CD4-positive, CD25-positive, alpha-beta regulatory T cell (primary cell): ENCODE data around the gene LAMA1. TPM values are rescaled to one million over a fixed set of nuclear protein-coding genes. Genes with fewer than 3 reads are reported as not detected.
A peak's percentile ranks its signal among the peaks of the same experiment; 100 is the strongest.
"Not testable (repeated sequence)": the region's sequence is repeated elsewhere in the genome, so short reads cannot be mapped to it uniquely, and the experiment has no call there.

Experiments used
- ATAC-seq, 2 donors: fragments of 150-1000 bp; cut with Tn5 transposase; one replicate each; pipeline ENCODE4 v1.10.0; 2021; ENCODE audit warnings: low read depth in 2 of 2, moderate number of reproducible peaks in 2 of 2, moderate library complexity in 1 of 2
- DNase-seq, 3 donors: peaks; one replicate each; pipeline versions ENCODE4 v3.0.0 to v3.0.0-alpha.2; 2012 to 2022; ENCODE audit warnings: mixed read lengths in 1 of 3
- H3K27ac ChIP-seq: one replicate; pipeline ENCODE4 v1.7.0; 2013; ENCODE audit warnings: mild to moderate bottlenecking, low read length; ENCODE audit not compliant: insufficient read depth, poor library complexity, severe bottlenecking
- H3K27me3 ChIP-seq: one replicate; pipeline ENCODE4 v1.7.0; 2013; ENCODE audit warnings: low read length; ENCODE audit not compliant: control insufficient read depth, insufficient read depth
- H3K36me3 ChIP-seq: one replicate; pipeline ENCODE4 v1.7.0; 2013; ENCODE audit warnings: mild to moderate bottlenecking, low read length, moderate library complexity; ENCODE audit not compliant: control insufficient read depth, insufficient read depth
- H3K4me1 ChIP-seq: 2 replicates; pipeline ENCODE4 v1.7.0; 2013; ENCODE audit warnings: mild to moderate bottlenecking, low read length; ENCODE audit not compliant: insufficient read depth, control insufficient read depth, poor library complexity, severe bottlenecking
- H3K4me3 ChIP-seq: one replicate; pipeline ENCODE4 v1.7.0; 2013; ENCODE audit warnings: low read depth, mild to moderate bottlenecking, low read length, moderate library complexity
- H3K9me3 ChIP-seq, 2 experiments: 1 replicate in 1 of 2; 2 replicates in 1 of 2; pipeline ENCODE4 v1.7.0; 2013; ENCODE audit warnings: low read length in 2 of 2, mild to moderate bottlenecking in 1 of 2, moderate library complexity in 1 of 2; ENCODE audit not compliant: control insufficient read depth in 2 of 2
- H3K27ac Mint-ChIP-seq, 3 donors: one replicate each; pipeline ENCODE4 v1.8.0; 2020 to 2022; ENCODE audit warnings: mild to moderate bottlenecking in 3 of 3, mixed read lengths in 3 of 3, moderate library complexity in 2 of 3
- H3K27me3 Mint-ChIP-seq: one replicate; pipeline ENCODE4 v1.8.0; 2022; ENCODE audit warnings: mild to moderate bottlenecking, mixed read lengths
- H3K36me3 Mint-ChIP-seq: one replicate; pipeline ENCODE4 v1.8.0; 2020; ENCODE audit warnings: mixed read lengths
- H3K4me1 Mint-ChIP-seq, 4 donors: one replicate each; pipeline ENCODE4 v1.8.0; 2020 to 2022; ENCODE audit warnings: mixed read lengths in 4 of 4, mild to moderate bottlenecking in 1 of 4
- H3K4me3 Mint-ChIP-seq, 4 donors: one replicate each; pipeline ENCODE4 v1.8.0; 2020 to 2022; ENCODE audit warnings: mild to moderate bottlenecking in 4 of 4, mixed read lengths in 4 of 4, moderate library complexity in 3 of 4
- H3K9me3 Mint-ChIP-seq, 7 donors: one replicate each; pipeline ENCODE4 v1.8.0; 2020 to 2022; ENCODE audit warnings: mixed read lengths in 7 of 7, mild to moderate bottlenecking in 3 of 7, moderate library complexity in 2 of 7
- polyA plus RNA-seq, 4 donors: library from polyadenylated mRNA; unstranded; fragments of 300-500 nt; fragmentation: Illumina TruSeq; gene quantifications; one replicate each; pipeline ENCODE4 v1.2.3, GENCODE V29; 2021
- total RNA-seq: library from RNA; stranded (reverse); gene quantifications from one replicate; pipeline ENCODE4 v1.2.3, GENCODE V29; 2022

LAMA1 gene
- total and polyA plus RNA-seq, 5 donors from 2014 or later, result not detected

DNA sequence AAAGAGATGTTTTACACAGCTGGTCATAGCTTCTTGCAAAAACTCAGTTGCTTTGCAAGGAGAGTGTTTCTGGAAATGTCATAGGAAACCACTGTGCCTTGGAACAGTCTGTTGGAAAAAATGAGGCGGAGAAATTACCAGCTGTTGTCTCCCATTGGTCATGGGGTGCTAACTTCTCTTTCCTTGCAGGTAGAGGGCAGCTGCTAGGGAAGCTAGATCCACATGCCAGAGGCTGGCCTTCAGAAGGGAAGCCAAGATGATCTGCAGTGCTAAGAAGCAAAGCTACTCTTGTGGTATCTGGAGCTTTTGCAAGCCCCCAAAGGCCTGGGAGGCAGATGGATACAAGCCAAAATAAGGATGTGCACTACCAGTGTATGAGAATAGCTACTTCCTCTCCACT is 34.8 kb upstream of the LAMA1 start:
- no peaks in the 10 kb centered on the region for H3K9me3 ChIP-seq
- no peak for DNase-seq
- no peaks in the 10 kb centered on the region for H3K4me1 ChIP-seq
- H3K4me1 Mint-ChIP-seq, result no peaks in the 10 kb centered on the region
- no peak for ATAC-seq
- H3K36me3 ChIP-seq, result no peaks in the 10 kb centered on the region
- no peaks in the 10 kb centered on the region for H3K27me3 ChIP-seq
- H3K9me3 Mint-ChIP-seq, result peaks cover 0 to 9% (median 1%) of the 10 kb centered on the region in 7 donors
- H3K27ac ChIP-seq, result no peak overlapping the region
- H3K36me3 Mint-ChIP-seq, result no peaks in the 10 kb centered on the region
- H3K27ac Mint-ChIP-seq, result no peak overlapping the region
- H3K4me3 ChIP-seq, result no peak overlapping the region
- no peak overlapping the region for H3K4me3 Mint-ChIP-seq
- H3K27me3 Mint-ChIP-seq, result no peaks in the 10 kb centered on the region

GRCh38 chr18:7147399-7147798 is 29.8 kb upstream of the LAMA1 start:
- Mint-ChIP-seq H3K36me3 (no peaks in the 10 kb centered on the region), H3K9me3 (peaks cover 0 to 17% (median 5%) of the 10 kb centered on the region in 7 donors), H3K27ac (no peak overlapping the region), H3K27me3 (no peaks in the 10 kb centered on the region), H3K4me3 (no peak overlapping the region), H3K4me1 (no peaks in the 10 kb centered on the region)
- H3K27ac ChIP-seq, result no peak overlapping the region
- no peaks in the 10 kb centered on the region for H3K9me3 ChIP-seq
- H3K27me3 ChIP-seq, result no peaks in the 10 kb centered on the region
- H3K36me3 ChIP-seq, result no peaks in the 10 kb centered on the region
- no peak for DNase-seq
- no peak for ATAC-seq
- H3K4me1 ChIP-seq, result no peaks in the 10 kb centered on the region
- no peak overlapping the region for H3K4me3 ChIP-seq

DNA sequence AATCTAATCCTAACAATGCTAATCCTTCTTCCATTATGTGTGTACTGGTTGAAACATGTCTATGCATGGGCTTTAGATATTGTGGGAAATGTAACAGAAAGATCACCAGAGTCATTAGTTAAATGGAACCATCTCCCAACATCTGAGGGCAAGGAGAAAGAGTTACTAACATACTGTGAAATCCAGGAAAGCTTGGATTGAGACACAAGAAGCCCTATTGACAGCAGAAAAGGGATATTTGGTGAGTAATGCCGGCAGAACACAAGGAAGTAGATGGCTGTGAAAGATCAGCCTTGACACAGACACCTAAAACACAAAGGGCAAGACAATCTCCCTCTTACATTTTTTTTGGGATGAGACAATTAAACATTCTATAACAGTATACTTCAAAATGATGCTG is 28.5 kb upstream of the LAMA1 start:
- H3K9me3 Mint-ChIP-seq, result peaks cover 0 to 12% (median 5%) of the 10 kb centered on the region in 7 donors
- peaks cover 0 to 4% of the 10 kb centered on the region in 2 experiments for H3K9me3 ChIP-seq
- DNase-seq, result no peak

GRCh38 chr18:7144921-7145320 is 27.3 kb upstream of the LAMA1 start:
- not testable (repeated sequence) for ATAC-seq, H3K27me3 Mint-ChIP-seq, H3K4me3 Mint-ChIP-seq, H3K27ac ChIP-seq, H3K36me3 Mint-ChIP-seq, H3K9me3 ChIP-seq, H3K36me3 ChIP-seq, H3K27ac Mint-ChIP-seq, H3K27me3 ChIP-seq, H3K4me3 ChIP-seq, H3K4me1 ChIP-seq, DNase-seq, H3K4me1 Mint-ChIP-seq
- peaks cover 0 to 12% (median 5%) of the 10 kb centered on the region in 7 donors for H3K9me3 Mint-ChIP-seq

More for the DNA sequence above, 28.5 kb upstream of the LAMA1 start:
- Mint-ChIP-seq H3K36me3 (no peaks in the 10 kb centered on the region), H3K27ac (no peak overlapping the region), H3K27me3 (no peaks in the 10 kb centered on the region), H3K4me3 (no peak overlapping the region), H3K4me1 (no peaks in the 10 kb centered on the region)
- Histone ChIP-seq H3K36me3 (no peaks in the 10 kb centered on the region), H3K4me1 (no peaks in the 10 kb centered on the region), H3K27ac (no peak overlapping the region), H3K27me3 (no peaks in the 10 kb centered on the region), H3K4me3 (no peak overlapping the region)
- no peak for ATAC-seq

- no peaks in the 10 kb centered on the region for H3K27me3 Mint-ChIP-seq
- H3K9me3 ChIP-seq, result peaks cover 0 to 4% of the 10 kb centered on the region in 2 experiments
- peak overlapping the region in 1 of 3 donors; percentile 62 for H3K27ac Mint-ChIP-seq
- H3K4me1 ChIP-seq, result no peaks in the 10 kb centered on the region
- no peak overlapping the region for H3K27ac ChIP-seq
- no peaks in the 10 kb centered on the region for H3K4me1 Mint-ChIP-seq
- DNase-seq, result no peak
- H3K4me3 Mint-ChIP-seq, result no peak overlapping the region
- no peak for ATAC-seq
- no peaks in the 10 kb centered on the region for H3K36me3 Mint-ChIP-seq
- H3K4me3 ChIP-seq, result no peak overlapping the region
- no peaks in the 10 kb centered on the region for H3K36me3 ChIP-seq
- peaks cover 0 to 10% (median 4%) of the 10 kb centered on the region in 7 donors for H3K9me3 Mint-ChIP-seq
- no peaks in the 10 kb centered on the region for H3K27me3 ChIP-seq
Observed at GRCh38 chr18:7141287-7141686, 23.7 kb upstream of the LAMA1 start.

- no peak for DNase-seq
- peaks cover 0 to 10% (median 2%) of the 10 kb centered on the region in 7 donors for H3K9me3 Mint-ChIP-seq
- ATAC-seq, result no peak
- H3K27ac Mint-ChIP-seq, result no peak overlapping the region
- no peaks in the 10 kb centered on the region for H3K4me1 ChIP-seq
- no peaks in the 10 kb centered on the region for H3K4me1 Mint-ChIP-seq
- H3K27me3 Mint-ChIP-seq, result no peaks in the 10 kb centered on the region
- no peaks in the 10 kb centered on the region for H3K36me3 ChIP-seq
- no peaks in the 10 kb centered on the region for H3K27me3 ChIP-seq
- H3K4me3 ChIP-seq, result no peak overlapping the region
- no peaks in the 10 kb centered on the region for H3K36me3 Mint-ChIP-seq
- no peak overlapping the region for H3K27ac ChIP-seq
- peaks cover 0 to 4% of the 10 kb centered on the region in 2 experiments for H3K9me3 ChIP-seq
- no peak overlapping the region for H3K4me3 Mint-ChIP-seq
Observed at GRCh38 chr18:7139409-7139808, 21.8 kb upstream of the LAMA1 start.

- Mint-ChIP-seq H3K4me1 (no peaks in the 10 kb centered on the region), H3K36me3 (no peaks in the 10 kb centered on the region), H3K9me3 (peaks cover 0 to 11% (median 6%) of the 10 kb centered on the region in 7 donors), H3K4me3 (no peak overlapping the region), H3K27me3 (no peaks in the 10 kb centered on the region), H3K27ac (no peak overlapping the region)
- Histone ChIP-seq H3K27me3 (no peaks in the 10 kb centered on the region), H3K4me1 (no peaks in the 10 kb centered on the region), H3K36me3 (no peaks in the 10 kb centered on the region), H3K9me3 (no peaks in the 10 kb centered on the region), H3K27ac (no peak overlapping the region), H3K4me3 (no peak overlapping the region)
- DNase-seq, result no peak
- no peak for ATAC-seq
Observed at GRCh38 chr18:7133181-7133580, 15.6 kb upstream of the LAMA1 start.

DNA sequence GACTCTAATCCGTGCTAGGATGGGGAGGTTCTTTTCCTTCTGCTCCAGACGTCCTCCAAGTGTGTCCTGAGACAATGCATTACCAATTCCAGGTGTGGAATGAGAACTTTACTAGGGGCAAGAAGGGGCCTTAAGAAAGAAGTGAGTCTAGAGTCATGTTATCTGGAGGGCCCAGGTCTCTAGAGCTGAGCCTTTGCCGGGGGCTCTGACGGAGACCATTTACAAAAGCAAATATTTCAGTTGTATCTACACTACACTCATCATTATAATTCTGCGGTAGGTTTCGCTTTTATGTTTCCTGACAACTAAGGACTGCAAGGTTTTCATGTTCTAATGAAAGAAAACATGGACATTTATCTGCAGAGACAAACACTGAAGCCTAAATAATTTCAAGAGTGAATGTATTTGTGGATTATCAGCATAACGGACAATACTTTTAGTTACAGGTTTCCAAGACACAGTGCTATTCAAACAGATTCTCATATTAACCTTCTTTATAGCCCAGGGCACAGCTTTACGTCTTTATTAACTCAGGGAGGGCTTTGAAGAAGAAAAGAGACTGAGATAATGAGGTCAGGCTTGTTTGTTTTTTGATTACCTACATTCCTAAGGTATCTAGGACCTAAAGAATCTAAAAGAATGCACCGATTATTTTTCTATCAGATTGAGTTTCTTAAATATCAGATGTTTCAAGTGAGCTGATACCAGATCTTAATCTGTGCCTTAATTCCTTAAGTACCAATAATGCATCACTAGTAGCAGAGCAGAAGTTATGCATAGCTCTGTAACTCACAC is 15.0 kb upstream of the LAMA1 start:
- Mint-ChIP-seq H3K9me3 (peaks cover 0 to 13% (median 6%) of the 10 kb centered on the region in 7 donors), H3K27ac (no peak overlapping the region), H3K27me3 (no peaks in the 10 kb centered on the region), H3K4me1 (no peaks in the 10 kb centered on the region), H3K4me3 (no peak overlapping the region), H3K36me3 (no peaks in the 10 kb centered on the region)
- H3K4me1 ChIP-seq, result no peaks in the 10 kb centered on the region
- H3K27ac ChIP-seq, result no peak overlapping the region
- DNase-seq (no peak), ATAC-seq (no peak)
- H3K27me3 ChIP-seq, result no peaks in the 10 kb centered on the region
- H3K9me3 ChIP-seq, result no peaks in the 10 kb centered on the region
- H3K4me3 ChIP-seq, result no peak overlapping the region
- H3K36me3 ChIP-seq, result no peaks in the 10 kb centered on the region
